Hepatocyte (in vitro differentiated cells): ENCODE data around the gene CMTM8. TPM values are rescaled to one million over a fixed set of nuclear protein-coding genes. Genes with fewer than 3 reads are reported as not detected.
A peak's percentile ranks its signal among the peaks of the same experiment; 100 is the strongest.
"Not testable (repeated sequence)": the region's sequence is repeated elsewhere in the genome, so short reads cannot be mapped to it uniquely, and the experiment has no call there.

Experiments used
- DNase-seq: peaks from one replicate; pipeline ENCODE4 v3.0.0-alpha.2; 2016; ENCODE audit warnings: low spot score
- H2AFZ ChIP-seq: fragments of 200-600 bp; sonication (generic); 2 replicates; pipeline ENCODE4 v1.6.0; 2016; ENCODE audit warnings: antibody characterized with exemption, mild to moderate bottlenecking
- H3K27ac ChIP-seq: fragments of 200-600 bp; sonication (generic); 2 replicates; pipeline ENCODE4 v1.5.1; 2016; ENCODE audit warnings: mild to moderate bottlenecking
- H3K27me3 ChIP-seq: fragments of 200-600 bp; sonication (generic); 2 replicates; pipeline ENCODE4 v1.6.1; 2016
- H3K36me3 ChIP-seq: fragments of 200-600 bp; sonication (generic); replicated peaks from 2 replicates; pipeline ENCODE4 v1.5.1; 2016; ENCODE audit warnings: low read depth; ENCODE audit not compliant: insufficient read depth
- H3K4me1 ChIP-seq: fragments of 200-600 bp; sonication (generic); 2 replicates; pipeline ENCODE4 v1.5.1; 2016; ENCODE audit warnings: mild to moderate bottlenecking, moderate library complexity; ENCODE audit not compliant: insufficient read depth
- H3K4me2 ChIP-seq: fragments of 200-600 bp; sonication (generic); 2 replicates; pipeline ENCODE4 v1.6.0; 2016
- H3K4me3 ChIP-seq: fragments of 200-600 bp; sonication (generic); 2 replicates; pipeline ENCODE4 v1.5.1; 2016; ENCODE audit warnings: mild to moderate bottlenecking
- H3K79me2 ChIP-seq: fragments of 200-600 bp; sonication (generic); 2 replicates; pipeline ENCODE4 v1.6.0; 2017; ENCODE audit warnings: mild to moderate bottlenecking
- H3K9me2 ChIP-seq: fragments of 200-600 bp; sonication (generic); replicated peaks from 2 replicates; pipeline ENCODE4 v1.6.0; 2017; ENCODE audit warnings: mild to moderate bottlenecking; ENCODE audit not compliant: insufficient read depth
- H3K9me3 ChIP-seq: fragments of 200-600 bp; sonication (generic); 2 replicates; pipeline ENCODE4 v1.5.1; 2016; ENCODE audit warnings: low read depth, mild to moderate bottlenecking
- H4K20me1 ChIP-seq: fragments of 200-600 bp; sonication (generic); 2 replicates; pipeline ENCODE4 v1.6.0; 2016; ENCODE audit warnings: mild to moderate bottlenecking; ENCODE audit not compliant: insufficient read depth, poor library complexity, severe bottlenecking
- EZH2 ChIP-seq: fragments of 200-600 bp; sonication (generic); IDR thresholded peaks from 2 replicates; pipeline ENCODE4 v1.6.1; 2016; ENCODE audit warnings: antibody characterized with exemption, mild to moderate bottlenecking, borderline replicate concordance
- EZH2phosphoT487 ChIP-seq: fragments of 200-600 bp; sonication (generic); IDR thresholded peaks from one replicate; pipeline ENCODE4 v1.6.1; 2018; ENCODE audit warnings: antibody characterized with exemption, mild to moderate bottlenecking, low read depth, moderate library complexity; ENCODE audit not compliant: unreplicated experiment, severe bottlenecking
- WGBS: methylation state at CpG from one replicate; pipeline ENCODE4 v1.1.6; 2016; ENCODE audit warnings: low lambda C conversion rate; ENCODE audit errors: missing lambda C conversion rate; 5-methylcytosine and 5-hydroxymethylcytosine counted together
- polyA plus RNA-seq: library from polyadenylated mRNA; unstranded; fragments of >200 nt; fragmentation: Nextera tagmentation; extraction: Ambion mirVana; gene quantifications from 2 replicates; pipeline ENCODE4 v1.2.1, GENCODE V29; 2016
- total RNA-seq: library from RNA; depleted of rRNA; stranded (reverse); fragments of >200 nt; gene quantifications from 2 replicates; pipeline ENCODE4 v1.2.3, GENCODE V29; 2014
- TF ChIP-seq, protein P1 (sequence below): fragments of 200-600 bp; sonication (generic); IDR thresholded peaks from 2 replicates; pipeline ENCODE4 v1.5.1; 2016; ENCODE audit warnings: antibody characterized with exemption, mild to moderate bottlenecking; ENCODE audit not compliant: poor library complexity

The CMTM8 gene
- total and polyA plus RNA-seq, 2 experiments from 2014 or later, result 20.7 to 34.1 TPM

DNA sequence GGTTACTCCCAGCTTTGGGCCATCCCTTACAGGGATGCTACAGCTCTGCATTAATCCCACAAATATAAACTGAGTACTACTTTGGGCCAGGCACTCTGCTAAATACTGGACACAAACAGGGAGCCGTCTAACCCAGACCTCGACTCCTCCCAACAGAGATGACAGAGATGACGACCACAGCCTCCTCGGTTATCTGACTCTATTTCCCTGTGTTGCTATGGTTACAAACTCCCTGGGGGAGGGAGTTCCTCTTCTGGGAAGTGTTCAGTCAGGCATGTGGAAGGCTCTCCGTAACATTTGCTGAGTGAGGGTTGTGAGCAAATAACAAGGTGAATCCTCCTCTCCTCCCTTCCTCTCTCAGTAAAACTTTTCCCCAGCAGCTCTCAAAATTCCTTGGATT, 146.5 kb downstream of the CMTM8 start:
- TF ChIP-seq, protein P1, sequence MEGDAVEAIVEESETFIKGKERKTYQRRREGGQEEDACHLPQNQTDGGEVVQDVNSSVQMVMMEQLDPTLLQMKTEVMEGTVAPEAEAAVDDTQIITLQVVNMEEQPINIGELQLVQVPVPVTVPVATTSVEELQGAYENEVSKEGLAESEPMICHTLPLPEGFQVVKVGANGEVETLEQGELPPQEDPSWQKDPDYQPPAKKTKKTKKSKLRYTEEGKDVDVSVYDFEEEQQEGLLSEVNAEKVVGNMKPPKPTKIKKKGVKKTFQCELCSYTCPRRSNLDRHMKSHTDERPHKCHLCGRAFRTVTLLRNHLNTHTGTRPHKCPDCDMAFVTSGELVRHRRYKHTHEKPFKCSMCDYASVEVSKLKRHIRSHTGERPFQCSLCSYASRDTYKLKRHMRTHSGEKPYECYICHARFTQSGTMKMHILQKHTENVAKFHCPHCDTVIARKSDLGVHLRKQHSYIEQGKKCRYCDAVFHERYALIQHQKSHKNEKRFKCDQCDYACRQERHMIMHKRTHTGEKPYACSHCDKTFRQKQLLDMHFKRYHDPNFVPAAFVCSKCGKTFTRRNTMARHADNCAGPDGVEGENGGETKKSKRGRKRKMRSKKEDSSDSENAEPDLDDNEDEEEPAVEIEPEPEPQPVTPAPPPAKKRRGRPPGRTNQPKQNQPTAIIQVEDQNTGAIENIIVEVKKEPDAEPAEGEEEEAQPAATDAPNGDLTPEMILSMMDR, result no peak
- TF ChIP-seq EZH2, result no peak
- TF ChIP-seq EZH2phosphoT487, result no peak
- Histone ChIP-seq H3K27ac (no peak overlapping the region), H4K20me1 (no peaks in the 10 kb centered on the region), H3K4me3 (no peak overlapping the region), H3K4me2 (no peak overlapping the region), H3K36me3 (no peaks in the 10 kb centered on the region), H2AFZ (no peak overlapping the region), H3K9me3 (no peaks in the 10 kb centered on the region), H3K4me1 (no peaks in the 10 kb centered on the region), H3K9me2 (no peaks in the 10 kb centered on the region), H3K27me3 (no peaks in the 10 kb centered on the region), H3K79me2 (no peaks in the 10 kb centered on the region)
- WGBS, result 25% methylated on average over 5 of the region's 5 CpGs
- DNase-seq, result peak; percentile 44

DNA sequence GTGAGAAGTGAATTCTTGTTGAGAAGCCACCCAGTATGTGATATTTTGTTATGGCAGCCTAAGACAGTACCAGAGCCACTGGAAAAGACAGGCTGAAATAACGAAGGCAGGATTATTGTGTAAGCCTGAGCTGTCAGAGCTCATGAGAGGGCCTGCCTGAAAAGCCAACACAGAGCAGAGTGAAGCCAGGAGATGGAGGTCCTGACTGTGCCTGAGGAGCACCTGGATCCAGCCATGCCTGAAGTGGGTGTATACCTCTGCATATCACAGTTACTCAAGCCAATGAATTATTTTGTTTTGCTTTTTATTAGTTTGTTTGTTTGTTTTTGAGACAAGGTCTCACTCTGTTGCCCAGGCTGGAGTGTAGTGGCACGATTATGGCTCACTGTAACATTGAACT, 149.0 kb downstream of the CMTM8 start:
- Histone ChIP-seq H3K4me1 (no peaks in the 10 kb centered on the region), H3K9me3 (no peaks in the 10 kb centered on the region), H3K27ac (no peak overlapping the region), H3K4me3 (no peak overlapping the region), H4K20me1 (no peaks in the 10 kb centered on the region), H3K9me2 (no peaks in the 10 kb centered on the region), H3K27me3 (no peaks in the 10 kb centered on the region), H3K36me3 (no peaks in the 10 kb centered on the region), H3K4me2 (no peak overlapping the region), H3K79me2 (peaks cover 9% of the 10 kb centered on the region), H2AFZ (no peak overlapping the region)
- DNase-seq, result no peak
- no peak for TF ChIP-seq EZH2phosphoT487
- no peak for TF ChIP-seq EZH2
- TF ChIP-seq, protein P1, result no peak
- WGBS, result 93% methylated on average over 2 of the region's 2 CpGs

DNA sequence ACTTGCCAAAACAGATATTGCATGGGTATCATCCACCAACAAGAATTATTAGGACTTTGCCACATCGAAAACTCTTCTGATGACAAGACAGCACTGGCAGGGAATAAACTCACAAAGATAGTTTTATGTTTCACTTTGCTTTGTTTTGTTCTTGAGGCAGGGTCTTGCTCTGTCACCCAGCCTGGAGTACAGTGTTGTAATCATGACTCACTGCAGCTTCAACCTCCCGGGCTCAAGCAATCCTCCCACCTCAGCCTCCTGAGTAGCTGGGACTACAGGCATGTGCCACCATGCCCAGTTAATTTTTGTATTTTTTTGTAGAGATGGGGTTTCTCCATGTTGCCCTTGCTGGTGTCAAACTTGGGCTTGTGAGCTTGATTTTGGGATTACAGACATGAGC, 151.1 kb downstream of the CMTM8 start:
- H3K79me2 ChIP-seq, result peaks cover 28% of the 10 kb centered on the region
- not testable (repeated sequence) for H2AFZ ChIP-seq, H3K36me3 ChIP-seq, H4K20me1 ChIP-seq, H3K4me1 ChIP-seq, H3K27me3 ChIP-seq, H3K9me2 ChIP-seq, H3K9me3 ChIP-seq, DNase-seq, H3K27ac ChIP-seq, H3K4me3 ChIP-seq, H3K4me2 ChIP-seq
- WGBS, result 86% methylated on average over 2 of the region's 2 CpGs

DNA sequence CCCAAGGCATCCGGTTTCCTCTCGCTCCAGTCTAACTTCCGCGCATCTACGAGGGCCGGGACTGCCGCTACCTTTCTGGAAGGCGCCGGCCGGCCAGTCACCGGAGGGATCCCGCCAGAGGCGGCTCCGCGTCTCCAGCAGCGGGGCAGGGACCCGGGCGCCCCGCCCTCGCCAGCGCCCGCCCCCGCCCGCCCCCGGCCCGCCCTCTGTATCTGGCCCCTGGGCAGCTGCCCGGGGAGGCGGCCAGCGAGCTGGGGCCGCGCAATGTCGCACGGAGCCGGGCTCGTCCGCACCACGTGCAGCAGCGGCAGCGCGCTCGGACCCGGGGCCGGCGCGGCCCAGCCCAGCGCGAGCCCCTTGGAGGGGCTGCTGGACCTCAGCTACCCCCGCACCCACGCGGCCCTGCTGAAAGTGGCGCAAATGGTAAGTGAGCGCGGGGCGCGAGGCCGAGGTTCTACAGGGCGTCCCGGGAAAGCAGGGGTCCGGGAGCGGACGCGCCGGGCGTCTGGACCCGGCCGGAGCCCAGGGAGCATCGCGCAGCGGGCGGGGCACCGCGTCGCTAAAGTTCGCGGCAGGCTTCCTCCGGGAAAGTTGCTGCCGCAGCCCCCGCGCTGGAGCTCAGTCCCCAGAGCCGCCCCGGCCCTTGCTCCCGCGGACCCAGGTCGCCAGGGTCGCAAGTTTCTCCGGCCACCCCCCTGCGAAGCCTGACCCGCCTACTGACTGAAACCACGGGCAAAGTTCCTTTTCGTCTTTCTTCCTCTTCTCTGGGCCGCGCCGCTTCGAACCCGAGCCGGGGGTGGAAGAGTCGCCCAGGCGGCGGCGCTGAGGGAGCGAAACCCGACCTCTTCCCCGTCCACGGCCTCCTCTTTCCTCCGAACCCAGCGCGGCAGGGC, 153.4 kb downstream of the CMTM8 start, which contains the start of gene CMTM7:
CMTM7 (plus strand) TSS at position 211 of the 893 bp plus-strand sequence; CDS start at position 265, 54 bp downstream.
- peaks cover 44% of the 10 kb centered on the region for H3K79me2 ChIP-seq
- peaks cover 5% of the 10 kb centered on the region for H3K4me1 ChIP-seq
- no peaks in the 10 kb centered on the region for H3K9me2 ChIP-seq
- H3K4me2 ChIP-seq, result peak within 1 kb of the TSS; percentile 95
- no peaks in the 10 kb centered on the region for H3K9me3 ChIP-seq
- no peaks in the 10 kb centered on the region for H4K20me1 ChIP-seq
- DNase-seq, result peak; percentile 81
- H3K27ac ChIP-seq, result peak within 1 kb of the TSS; percentile 91
- peak within 1 kb of the TSS; percentile 98 for H3K4me3 ChIP-seq
- 3% methylated on average over 59 of the region's 107 CpGs for WGBS
- H2AFZ ChIP-seq, result peak within 1 kb of the TSS; percentile 80
- no peaks in the 10 kb centered on the region for H3K27me3 ChIP-seq
- no peak for TF ChIP-seq EZH2phosphoT487
- TF ChIP-seq, protein P1, result peak; percentile 6
- TF ChIP-seq EZH2, result no peak
- H3K36me3 ChIP-seq, result no peaks in the 10 kb centered on the region
